SK-N-MC (cell line): ENCODE data around the gene USP3.

ENCODE experiments used
- EZH2 ChIP-seq: fragments of 200-600 bp; sonication (generic); IDR thresholded peaks from one replicate; pipeline ENCODE4 v1.6.1; 2017; ENCODE audit warnings: antibody characterized with exemption
- FOXP2 ChIP-seq: optimal IDR thresholded peaks from 2 replicates; pipeline ENCODE3; 2011; ENCODE audit warnings: mild to moderate bottlenecking, moderate library complexity; ENCODE audit not compliant: insufficient read depth; ENCODE audit errors: extremely low read length, control extremely low read depth
- POLR2AphosphoS5 ChIP-seq: IDR thresholded peaks from 2 replicates; pipeline ENCODE4 v1.6.1; 2012; ENCODE audit warnings: mild to moderate bottlenecking, low read depth, low read length, borderline replicate concordance

DNA sequence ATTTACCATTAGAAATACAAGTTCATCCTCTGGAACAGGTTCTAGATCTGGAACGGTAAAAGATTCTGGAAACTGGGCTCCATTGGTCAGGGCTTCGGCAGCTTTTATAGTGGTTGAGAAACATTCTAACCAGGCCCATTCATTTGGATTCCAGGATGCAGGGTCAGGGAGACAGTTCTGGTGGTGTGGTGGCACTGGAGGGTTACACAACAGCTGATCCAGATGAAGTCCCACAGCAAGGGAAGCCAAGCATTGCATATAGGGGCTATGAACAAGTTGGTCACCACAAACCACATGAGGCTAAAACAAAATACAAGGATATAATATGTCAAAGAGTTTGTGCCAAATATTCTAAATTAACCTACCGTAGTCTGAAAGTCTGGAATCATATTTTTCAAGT, 135.8 kb downstream of the USP3 start:
- TF ChIP-seq EZH2: no peak
- no peak for TF ChIP-seq POLR2AphosphoS5
- no peak for TF ChIP-seq FOXP2
